Measurements from ENCODE around the gene IRF2BP2. TPM values are rescaled to one million over a fixed set of nuclear protein-coding genes. Genes with fewer than 3 reads are reported as not detected.

Gene IRF2BP2
- total and polyA plus RNA-seq, 10 of the 15 experiments (the other 5 are each of a cell fraction or from before 2014, with no cell fraction given) = 7.5 to 114 (median 52.3) TPM

DNA sequence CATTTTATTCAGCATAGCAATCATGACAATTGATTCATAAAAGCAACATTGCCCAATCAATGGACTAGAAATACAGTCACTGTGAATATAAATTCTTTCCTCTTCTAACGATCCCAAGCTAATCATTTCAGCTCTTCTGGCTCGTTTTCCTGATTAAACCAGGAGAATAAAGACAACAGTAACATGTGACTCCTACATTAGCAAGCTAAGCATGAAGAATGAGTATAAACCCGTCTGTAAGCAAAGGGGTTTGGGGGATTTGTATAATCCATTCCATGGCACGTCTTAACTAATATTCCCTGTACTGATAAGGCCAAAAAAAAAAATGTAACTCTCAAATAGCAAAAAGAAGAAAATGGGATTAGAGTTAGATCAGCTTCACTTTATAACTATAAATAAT lies 21.6 kb downstream of the IRF2BP2 start:
- H2AFZ ChIP-seq (ENCODE audit: control insufficient read depth, low read depth, low read length) = no peak overlapping the region
- no peaks in the 10 kb centered on the region; a peak in 1 of 4 replicates for H3K27me3 ChIP-seq (replicated peaks in 1 of 2; ENCODE audit: control insufficient read depth in 2 of 2, insufficient read depth in 2 of 2, low read length in 1 of 2)
- no peak for DNase-seq (ENCODE audit: low read depth, low spot score)
- POLR2A ChIA-PET = interaction anchor here (1.2 kb wide), 1 partner anchor 126 kb away, joined by 3 read pairs; no protein-coding TSS in a partner anchor
- H3K9ac ChIP-seq (ENCODE audit: control insufficient read depth, insufficient read depth, low read length) = no peak overlapping the region
- no peak overlapping the region for H3K27ac ChIP-seq (ENCODE audit: control insufficient read depth, insufficient read depth)
- H3K4me1 ChIP-seq (ENCODE audit: control insufficient read depth, insufficient read depth, low read length) = no peaks in the 10 kb centered on the region
- WGBS (ENCODE audit: insufficient coverage, insufficient replicate concordance, low lambda C conversion rate, missing lambda C conversion rate) = 53% methylated on average over 4 of the region's 4 CpGs
- RAD21 ChIA-PET (ENCODE audit: unreplicated experiment) = interaction anchor here (0.7 kb wide), 1 partner anchor 495 kb away, joined by 3 read pairs; no protein-coding TSS in a partner anchor
- FAIRE-seq = no peak
- no peaks in the 10 kb centered on the region; a peak in 1 of 4 replicates for H3K36me3 ChIP-seq (ENCODE audit: control insufficient read depth in 2 of 2, insufficient read depth in 2 of 2, low read length in 1 of 2)
- no TSS peak for BruUV-seq (replicated peaks)
- in situ Hi-C loops (cut with MboI) (no loop called here), intact Hi-C loops (cut with micrococcal nuclease; ENCODE audit: unreplicated experiment) (no loop called here)
- no peak overlapping the region for H3K4me2 ChIP-seq (ENCODE audit: control insufficient read depth, insufficient read depth)
- H3K79me2 ChIP-seq (ENCODE audit: control insufficient read depth, insufficient read depth, low read length) = no peaks in the 10 kb centered on the region
- CTCF ChIA-PET = interaction anchor here (0.6 kb wide), 2 partner anchors 15 to 467 kb away, joined by 3 read pairs; no protein-coding TSS in a partner anchor
- TF ChIP-seq POLR2AphosphoS5 (IDR thresholded peaks at IDR 0.05; ENCODE audit: low read length) (no peak), NRF1 (conservative IDR thresholded peaks at IDR 0.05; ENCODE audit: low read depth, low read length) (no peak), FOXK2 (IDR thresholded peaks at IDR 0.05) (no peak), TCF7 (IDR thresholded peaks at IDR 0.05; ENCODE audit: borderline replicate concordance) (no peak), NR2C1 (IDR thresholded peaks at IDR 0.05) (no peak), SUZ12 (IDR thresholded peaks at IDR 0.05; ENCODE audit: unreplicated experiment) (no peak), RB1 (IDR thresholded peaks at IDR 0.05; ENCODE audit: borderline replicate concordance) (no peak), CBX3 (IDR thresholded peaks at IDR 0.05; ENCODE audit: borderline replicate concordance, low read depth) (no peak), MTA2 (IDR thresholded peaks at IDR 0.05; ENCODE audit: low read depth) (no peak)
- TF ChIP-seq, protein P1, sequence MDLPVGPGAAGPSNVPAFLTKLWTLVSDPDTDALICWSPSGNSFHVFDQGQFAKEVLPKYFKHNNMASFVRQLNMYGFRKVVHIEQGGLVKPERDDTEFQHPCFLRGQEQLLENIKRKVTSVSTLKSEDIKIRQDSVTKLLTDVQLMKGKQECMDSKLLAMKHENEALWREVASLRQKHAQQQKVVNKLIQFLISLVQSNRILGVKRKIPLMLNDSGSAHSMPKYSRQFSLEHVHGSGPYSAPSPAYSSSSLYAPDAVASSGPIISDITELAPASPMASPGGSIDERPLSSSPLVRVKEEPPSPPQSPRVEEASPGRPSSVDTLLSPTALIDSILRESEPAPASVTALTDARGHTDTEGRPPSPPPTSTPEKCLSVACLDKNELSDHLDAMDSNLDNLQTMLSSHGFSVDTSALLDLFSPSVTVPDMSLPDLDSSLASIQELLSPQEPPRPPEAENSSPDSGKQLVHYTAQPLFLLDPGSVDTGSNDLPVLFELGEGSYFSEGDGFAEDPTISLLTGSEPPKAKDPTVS (IDR thresholded peaks at IDR 0.05; ENCODE audit: low read depth, low read length) = no peak
- H4K20me1 ChIP-seq (ENCODE audit: control insufficient read depth, insufficient read depth) = no peaks in the 10 kb centered on the region
- no peaks in the 10 kb centered on the region for H3K9me3 ChIP-seq (replicated peaks; ENCODE audit: control insufficient read depth, insufficient read depth, low read length)
- H3K4me3 ChIP-seq = no peak overlapping the region
- no peak for ATAC-seq
- SMC1A ChIA-PET (ENCODE audit: uncharacterized antibody, unreplicated experiment) = interaction anchor here (0.8 to 1.0 kb wide), 3 partner anchors 10 to 93 kb away, joined by 3 to 5 read pairs (median 3); no protein-coding TSS in a partner anchor
